GM12873 (cell line): ENCODE measurements around the gene LTA4H.

Experiments used
- TF ChIP-seq, protein P1 (sequence below): IDR thresholded peaks from 2 replicates; pipeline ENCODE4 v1.5.1; 2012; ENCODE audit warnings: low read depth, mild to moderate bottlenecking, moderate library complexity, low read length, control low read depth; ENCODE audit not compliant: insufficient read depth; ENCODE audit errors: missing control alignments

Gene LTA4H

DNA sequence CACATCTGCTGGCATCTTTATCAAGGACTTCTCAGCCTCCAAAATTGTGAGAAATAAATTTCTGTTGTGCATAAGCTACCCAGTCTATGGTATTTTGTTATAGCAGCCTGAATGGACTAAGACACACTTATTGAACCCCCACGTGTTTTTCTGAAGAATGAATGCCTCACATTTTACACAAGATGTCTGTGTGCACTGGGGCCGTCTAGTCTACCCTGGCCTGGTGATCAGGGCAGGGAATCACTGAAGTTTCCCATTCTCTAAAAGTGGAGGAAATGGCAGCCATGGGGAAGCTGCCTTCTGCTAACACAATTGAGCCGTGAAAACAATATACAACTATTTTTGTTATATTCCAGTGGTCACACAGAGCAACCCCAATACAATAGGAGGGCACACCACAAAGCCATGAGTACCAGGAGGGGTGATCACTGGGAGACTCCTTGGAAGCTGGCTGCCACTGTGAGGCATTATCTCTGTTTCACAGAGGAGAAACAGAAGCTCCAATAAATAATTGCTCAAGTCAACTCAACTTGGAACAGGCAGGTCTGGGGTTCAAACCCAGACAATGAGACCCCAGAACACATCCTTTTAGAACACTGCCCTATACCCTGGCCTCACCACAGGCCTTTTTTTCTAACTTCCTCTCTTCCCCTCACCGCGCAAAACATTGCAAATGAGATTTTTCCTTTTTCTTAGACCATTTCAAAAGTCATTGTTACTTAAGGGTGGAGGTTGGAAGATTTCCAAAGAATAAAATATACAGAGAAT lies 18.3 kb upstream of the LTA4H start:
- TF ChIP-seq, protein P1, sequence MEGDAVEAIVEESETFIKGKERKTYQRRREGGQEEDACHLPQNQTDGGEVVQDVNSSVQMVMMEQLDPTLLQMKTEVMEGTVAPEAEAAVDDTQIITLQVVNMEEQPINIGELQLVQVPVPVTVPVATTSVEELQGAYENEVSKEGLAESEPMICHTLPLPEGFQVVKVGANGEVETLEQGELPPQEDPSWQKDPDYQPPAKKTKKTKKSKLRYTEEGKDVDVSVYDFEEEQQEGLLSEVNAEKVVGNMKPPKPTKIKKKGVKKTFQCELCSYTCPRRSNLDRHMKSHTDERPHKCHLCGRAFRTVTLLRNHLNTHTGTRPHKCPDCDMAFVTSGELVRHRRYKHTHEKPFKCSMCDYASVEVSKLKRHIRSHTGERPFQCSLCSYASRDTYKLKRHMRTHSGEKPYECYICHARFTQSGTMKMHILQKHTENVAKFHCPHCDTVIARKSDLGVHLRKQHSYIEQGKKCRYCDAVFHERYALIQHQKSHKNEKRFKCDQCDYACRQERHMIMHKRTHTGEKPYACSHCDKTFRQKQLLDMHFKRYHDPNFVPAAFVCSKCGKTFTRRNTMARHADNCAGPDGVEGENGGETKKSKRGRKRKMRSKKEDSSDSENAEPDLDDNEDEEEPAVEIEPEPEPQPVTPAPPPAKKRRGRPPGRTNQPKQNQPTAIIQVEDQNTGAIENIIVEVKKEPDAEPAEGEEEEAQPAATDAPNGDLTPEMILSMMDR, result no peak

DNA sequence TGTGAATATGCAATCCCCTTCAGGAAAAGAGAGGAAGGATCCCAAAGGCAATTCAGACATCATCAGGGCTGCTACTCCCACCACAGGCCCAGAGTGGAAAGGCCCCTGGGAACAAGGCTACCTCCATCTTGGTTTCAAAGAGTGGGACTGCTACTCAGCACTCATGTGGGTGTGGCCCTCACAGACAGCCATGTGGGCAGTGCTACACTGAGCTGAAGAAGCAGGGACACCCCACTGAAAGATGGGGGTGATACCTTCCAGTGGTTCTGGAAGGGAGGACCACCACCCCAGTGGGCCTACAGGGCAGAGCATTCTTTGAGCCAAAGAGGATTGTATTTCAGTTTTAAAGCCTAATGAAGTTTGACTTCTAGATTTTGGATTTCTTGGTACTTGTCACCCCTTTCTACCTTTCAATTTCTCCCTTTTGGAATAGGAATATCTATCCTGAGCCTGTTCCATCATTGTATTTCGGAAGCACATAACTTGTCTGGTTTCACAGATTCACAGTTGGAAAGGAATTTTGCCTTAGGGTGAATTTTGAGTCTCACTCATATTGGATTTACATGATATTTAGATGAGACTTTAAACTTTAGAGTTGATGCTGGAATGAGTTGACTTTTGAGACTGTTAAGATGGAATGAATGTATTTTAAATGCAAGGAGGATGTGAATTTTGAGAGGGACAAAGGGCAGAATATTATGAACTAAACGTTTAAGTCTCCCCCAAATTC lies 16.5 kb upstream of the LTA4H start:
- TF ChIP-seq, protein P1, result no peak

DNA sequence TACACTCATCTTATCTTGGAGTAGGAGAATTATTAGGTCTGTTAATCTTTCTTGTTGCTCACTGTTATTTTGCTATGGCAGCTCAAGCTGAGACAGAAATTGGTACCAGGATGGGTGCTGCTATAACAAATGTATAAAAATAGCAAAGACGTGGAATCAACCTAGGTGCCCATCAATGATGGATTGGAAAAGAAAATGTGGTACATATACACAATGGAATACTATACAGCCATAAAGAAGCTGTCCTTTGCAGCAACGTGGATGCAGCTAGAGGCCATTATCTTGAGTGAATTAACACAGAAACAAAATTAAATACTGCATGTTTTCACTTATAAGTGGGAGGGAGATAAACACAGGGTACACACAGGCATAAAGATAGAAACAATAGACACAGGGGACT lies 14.8 kb upstream of the LTA4H start:
- TF ChIP-seq, protein P1, result no peak

DNA sequence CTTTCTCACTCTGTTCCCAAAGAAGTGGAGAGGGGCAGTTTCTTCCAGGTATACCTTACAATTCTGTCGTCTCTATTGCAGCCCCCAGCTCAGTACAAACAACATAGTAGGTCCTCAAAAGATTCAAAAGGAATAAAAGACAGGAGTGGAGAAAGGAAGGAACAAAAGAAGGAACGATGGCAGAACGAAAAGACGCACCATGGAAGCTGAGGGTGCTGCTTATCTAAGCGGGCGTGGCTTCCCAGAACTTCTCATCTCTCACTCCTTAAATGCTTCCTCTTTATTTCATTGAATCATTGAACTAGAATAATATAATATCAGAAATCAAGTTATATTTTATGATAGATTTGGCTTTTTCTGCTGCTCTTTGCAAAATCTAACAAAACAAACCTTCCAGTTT lies 13.7 kb upstream of the LTA4H start:
- TF ChIP-seq, protein P1, result no peak

DNA sequence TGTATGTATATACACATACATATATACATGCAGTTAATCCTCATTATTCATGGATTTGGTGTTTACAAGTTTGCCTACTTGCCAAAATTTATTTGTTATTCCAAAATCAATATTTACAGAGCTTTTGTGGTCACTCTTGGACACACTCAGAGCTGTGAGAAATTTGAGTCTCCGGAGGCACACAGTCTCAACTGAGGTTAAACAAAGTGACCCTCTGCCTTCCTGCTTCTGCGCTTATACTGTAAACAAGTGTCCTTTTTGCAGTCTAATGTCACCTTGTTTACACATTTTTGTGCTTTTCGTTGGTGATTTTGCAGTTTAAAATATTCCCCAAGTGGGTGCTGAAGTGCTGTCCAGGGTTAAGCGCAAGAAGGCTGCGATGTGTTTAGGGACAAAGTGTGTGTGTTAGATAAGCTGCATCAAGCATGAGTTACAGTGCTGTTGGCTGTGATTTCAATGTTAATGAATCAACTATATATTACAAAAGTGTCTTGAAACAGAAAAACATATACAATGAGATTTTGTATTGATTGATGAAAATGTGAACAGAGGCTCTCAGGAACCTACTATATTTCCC lies 13.1 kb upstream of the LTA4H start:
- TF ChIP-seq, protein P1, result no peak

DNA sequence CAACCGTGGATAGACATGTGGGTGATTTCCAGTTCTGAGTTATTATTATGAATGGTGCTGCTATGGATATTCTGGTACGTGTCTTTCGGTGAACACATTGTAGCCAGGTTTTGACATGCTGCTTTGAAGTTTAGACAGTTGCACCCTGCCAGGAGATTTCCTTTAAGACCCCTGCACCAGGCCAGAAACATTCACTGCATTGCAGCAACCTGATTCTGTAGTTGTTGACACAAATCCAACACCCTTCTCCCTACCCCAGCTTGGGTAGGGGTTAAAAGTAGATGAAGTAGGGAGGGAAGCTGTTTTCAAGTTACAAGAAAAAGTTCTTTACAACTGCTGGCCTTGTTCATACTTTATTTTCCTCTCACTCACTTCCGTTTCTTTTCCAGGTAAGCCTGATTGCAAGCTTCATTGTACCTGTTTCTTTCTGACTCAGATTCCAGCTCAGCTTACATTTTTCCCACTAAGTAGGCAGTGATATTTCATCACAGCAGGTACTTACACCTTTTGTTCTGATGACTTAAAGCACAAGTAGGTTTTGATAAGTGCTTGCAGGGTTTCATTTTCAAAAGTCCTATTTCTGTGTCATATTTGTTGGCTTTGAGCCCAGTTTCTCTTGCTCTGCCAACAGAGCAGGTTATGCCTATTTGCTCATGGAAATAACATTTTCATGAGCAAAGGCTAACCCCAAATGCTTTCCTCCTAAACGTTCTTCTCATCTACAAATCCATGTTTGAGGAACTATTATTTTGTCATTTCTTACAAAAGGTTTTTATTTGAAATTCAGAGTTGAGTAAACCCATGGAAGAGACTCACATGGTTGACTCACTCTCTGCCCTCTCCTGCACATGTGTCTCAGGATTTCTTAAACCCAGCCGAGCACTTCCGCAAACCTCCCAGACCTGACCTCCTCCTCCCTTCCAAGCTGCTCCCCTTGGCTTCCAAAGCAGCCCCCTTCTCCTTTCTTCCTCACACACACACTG lies 12.1 kb upstream of the LTA4H start:
- TF ChIP-seq, protein P1, result no peak
